K562 (cell line): ENCODE data around the gene C20orf141. TPM values are rescaled to one million over a fixed set of nuclear protein-coding genes. Genes with fewer than 3 reads are reported as not detected.

ENCODE experiments used
- ATAC-seq: fragments of 200-7000 bp; cut with Tn5 transposase; 3 replicates; pipeline ENCODE4 v1.9.1; 2020; ENCODE audit warnings: moderate library complexity
- BruUV-seq: library from RNA; stranded (reverse); fragments of 400-500 nt; replicated peaks from 2 replicates; lab custom pipeline; 2021; lab: Mats Ljungman, UMichigan
- CTCF ChIA-PET: fragments of 300-600 bp; formaldehyde crosslinking; extraction: SDS; loops from one replicate; lab custom pipeline; 2021; ENCODE audit warnings: low intra/inter-chr PET ratio; lab: Yijun Ruan, JAX
- POLR2A ChIA-PET: fragments of 300-600, 350-650 bp; sonication (Branson Sonifier 250); formaldehyde crosslinking; extraction: SDS; loops from one replicate; lab custom pipeline; 2021; ENCODE audit warnings: antibody characterized with exemption, inconsistent platforms; lab: Yijun Ruan, JAX
- DNase-seq, 4 experiments: peaks; one replicate each; pipeline versions ENCODE4 v3.0.0 to v3.0.0-alpha.2; 2011 to 2018; ENCODE audit warnings: low spot score in 3 of 4, mixed read lengths in 3 of 4; ENCODE audit errors: extremely low read depth in 1 of 4
- FAIRE-seq: peaks from 2 replicates; lab custom pipeline; 2011; peaks lifted over from hg19 to GRCh38; lab: Jason Lieb, UNC
- H2AFZ ChIP-seq: 2 replicates; pipeline ENCODE4 v1.6.0; 2011; ENCODE audit warnings: low read depth, low read length, control low read depth, inconsistent platforms
- H3K27ac ChIP-seq: fragments of 200-600 bp; 3 replicates; pipeline ENCODE4 v1.8.0; 2011; ENCODE audit warnings: low read depth, mild to moderate bottlenecking, control low read depth, inconsistent platforms, low read length, moderate library complexity, mixed read lengths; ENCODE audit errors: extremely low read depth
- H3K27me3 ChIP-seq, 2 experiments: fragments of 300-600 bp in 1 of 2; 2 replicates in 1 of 2; 3 replicates in 1 of 2; pipeline versions ENCODE4 v1.6.0 to v1.8.0; 2011; ENCODE audit warnings: inconsistent platforms in 2 of 2, low read length in 2 of 2, mild to moderate bottlenecking in 1 of 2, mixed read lengths in 1 of 2, moderate library complexity in 1 of 2; ENCODE audit not compliant: control insufficient read depth in 2 of 2, insufficient read depth in 2 of 2
- H3K36me3 ChIP-seq: fragments of 300-600 bp; 3 replicates; pipeline ENCODE4 v1.8.0; 2011; ENCODE audit warnings: mild to moderate bottlenecking, low read length, inconsistent platforms; ENCODE audit not compliant: control insufficient read depth, insufficient read depth
- H3K4me1 ChIP-seq, 2 experiments: fragments of 200-600 bp in 1 of 2; replicated peaks in 1 of 2; 2 replicates in 1 of 2; 3 replicates in 1 of 2; pipeline versions ENCODE4 v1.5.1 to v1.8.0; 2011; ENCODE audit warnings: inconsistent platforms in 2 of 2, low read length in 2 of 2, mild to moderate bottlenecking in 1 of 2, mixed read lengths in 1 of 2, moderate library complexity in 1 of 2; ENCODE audit not compliant: control insufficient read depth in 2 of 2, insufficient read depth in 2 of 2
- H3K4me2 ChIP-seq: 2 replicates; pipeline ENCODE4 v1.6.1; 2011; ENCODE audit warnings: low read length, control low read depth, inconsistent platforms, mixed read lengths; ENCODE audit not compliant: insufficient read depth
- H3K4me3 ChIP-seq: fragments of 200-600 bp; sonication (generic), shearing (Covaris generic); 2 replicates; pipeline ENCODE4 v1.5.1; 2016; ENCODE audit warnings: control low read depth, inconsistent platforms
- H3K79me2 ChIP-seq: fragments of 200-600 bp; 3 replicates; pipeline ENCODE4 v1.8.0; 2011; ENCODE audit warnings: low read length, inconsistent platforms; ENCODE audit not compliant: control insufficient read depth, insufficient read depth
- H3K9ac ChIP-seq, 2 experiments: 2 replicates each; pipeline versions ENCODE4 v1.6.0 to v1.6.1; 2011; ENCODE audit warnings: low read depth in 2 of 2, low read length in 2 of 2, control low read depth in 1 of 2, inconsistent platforms in 1 of 2, mild to moderate bottlenecking in 1 of 2, mixed read lengths in 1 of 2; ENCODE audit not compliant: insufficient read depth in 1 of 2
- H3K9me1 ChIP-seq: one replicate; pipeline ENCODE4 v1.6.0; 2011; ENCODE audit warnings: inconsistent platforms, mild to moderate bottlenecking, low read length, moderate library complexity; ENCODE audit not compliant: control insufficient read depth, insufficient read depth
- H3K9me3 ChIP-seq: replicated peaks from 2 replicates; pipeline ENCODE4 v1.5.1; 2011; ENCODE audit warnings: low read depth, low read length, inconsistent platforms; ENCODE audit not compliant: control insufficient read depth, insufficient read depth
- H4K20me1 ChIP-seq: replicated peaks from 2 replicates; pipeline ENCODE4 v1.6.1; 2011; ENCODE audit warnings: low read length, inconsistent platforms, mixed read lengths; ENCODE audit not compliant: control insufficient read depth, insufficient read depth
- NCOA4 ChIP-seq: fragments of 450-650 bp; IDR thresholded peaks from 2 replicates; pipeline ENCODE4 v1.6.1; 2018; ENCODE audit warnings: mild to moderate bottlenecking; ENCODE audit not compliant: partially characterized antibody
- RCOR1 ChIP-seq, 2 experiments: IDR thresholded peaks; 2 replicates each; pipeline ENCODE4 v1.6.1; 2012; ENCODE audit warnings: low read depth in 2 of 2, low read length in 2 of 2, borderline replicate concordance in 1 of 2, improper control_type of control experiment in 1 of 2
- SREBF1 ChIP-seq: fragments of 150-350 bp; IDR thresholded peaks from 2 replicates; pipeline ENCODE4 v1.6.1; 2014; ENCODE audit warnings: antibody characterized with exemption, low read depth, low read length, borderline replicate concordance
- ZFP30 ChIP-seq: fragments of 250-450 bp; sonication (Bioruptor Pico); IDR thresholded peaks from 2 replicates; pipeline ENCODE4 v1.8.0; 2022; ENCODE audit warnings: moderate library complexity, mild to moderate bottlenecking, inconsistent platforms, borderline replicate concordance
- ZFPM2 ChIP-seq: fragments of 250-450 bp; sonication (Bioruptor Pico); IDR thresholded peaks from 2 replicates; pipeline ENCODE4 v1.5.1; 2022; ENCODE audit warnings: mild to moderate bottlenecking
- ZKSCAN1 ChIP-seq: fragments of 150-350 bp; IDR thresholded peaks from 2 replicates; pipeline ENCODE4 v1.6.1; 2016; ENCODE audit warnings: low read depth, low read length
- WGBS: fragments of 100-300 bp; shearing (Covaris generic); methylation state at CpG from one replicate; pipeline ENCODE4 v1.1.6; 2016; ENCODE audit warnings: low coverage, mixed read lengths; ENCODE audit not compliant: insufficient coverage; ENCODE audit errors: missing lambda C conversion rate; 5-methylcytosine and 5-hydroxymethylcytosine counted together
- in situ Hi-C: fragments of 300-500 bp; cut with MboI; formaldehyde crosslinking; loops from 4 replicates; pipeline ENCODE4 v1.15.0; 2018; ENCODE audit warnings: inconsistent platforms, mixed read lengths
- intact Hi-C: fragments of 100-400 bp; cut with micrococcal nuclease; formaldehyde crosslinking; loops from 2 replicates; pipeline ENCODE4 v1.14.2; 2022
- polyA plus RNA-seq, 8 experiments: library from polyadenylated mRNA; depleted of rRNA in 4 of 8; stranded (reverse) in 5 of 8; unstranded in 3 of 8; fragments of >200 nt; fragmentation: Nextera tagmentation in 2 of 8; fragmentation: Illumina TruSeq in 1 of 8; extraction: Ambion mirVana in 2 of 8; extraction: Trizol in 1 of 8; gene quantifications; 2 replicates each; pipeline versions ENCODE4 v1.2.1 to v1.2.3, GENCODE V29; 2011 to 2014; ENCODE audit warnings: inconsistent platforms in 1 of 8, missing spikeins in 1 of 8
- total RNA-seq, 7 experiments: library from RNA; depleted of rRNA in 6 of 7; stranded (reverse); fragments of >200 nt in 6 of 7; fragmentation: Illumina TruSeq in 2 of 7; extraction: Trizol in 2 of 7; gene quantifications; 2 replicates each; pipeline versions ENCODE4 v1.2.1 to v1.2.3, GENCODE V29; 2011 to 2021; ENCODE audit warnings: low replicate concordance in 1 of 7
- TF ChIP-seq, protein P1 (sequence below): sonication (generic); formaldehyde crosslinking; IDR thresholded peaks from 2 replicates; pipeline ENCODE4 v1.8.0; 2022; ENCODE audit warnings: mild to moderate bottlenecking, missing genetic modification reagents, borderline replicate concordance
- TF ChIP-seq, protein P2 (sequence below), 2 experiments: IDR thresholded peaks in 1 of 2; conservative IDR thresholded peaks in 1 of 2; 2 replicates each; pipeline ENCODE4 v1.6.1; 2016; ENCODE audit warnings: low read depth in 2 of 2, mild to moderate bottlenecking in 1 of 2, missing compliant biosample characterization in 1 of 2, missing genetic modification characterization in 1 of 2, moderate library complexity in 1 of 2
- TF ChIP-seq, protein P3 (sequence below): sonication (generic); formaldehyde crosslinking; IDR thresholded peaks from 2 replicates; pipeline ENCODE4 v1.8.0; 2022; ENCODE audit warnings: mild to moderate bottlenecking, missing genetic modification reagents

Gene C20orf141
- total and polyA plus RNA-seq, 9 of the 15 experiments (the other 6 are each of a cell fraction or from before 2014, with no cell fraction given) = not detected

DNA sequence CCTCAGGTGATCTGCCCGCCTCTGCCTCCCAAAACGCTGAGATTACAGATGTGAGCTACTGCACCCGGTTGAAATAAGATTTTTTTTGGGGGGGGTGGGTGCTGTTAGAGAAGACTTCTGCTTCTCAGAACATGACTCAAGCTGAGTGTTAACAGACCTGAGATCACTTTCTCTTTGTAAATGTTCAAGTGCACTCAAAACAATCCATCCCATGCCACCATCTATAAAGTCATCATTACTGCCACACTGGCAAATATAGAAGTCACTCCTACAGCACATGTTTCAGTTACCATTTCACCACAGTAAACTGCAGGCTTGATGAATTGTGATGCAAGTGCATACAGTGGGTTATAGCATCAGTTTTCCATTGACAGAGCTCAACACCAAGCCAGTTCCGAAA lies 34.7 kb downstream of the C20orf141 start:
- H3K36me3 ChIP-seq = no peaks in the 10 kb centered on the region
- H3K27ac ChIP-seq = no peak overlapping the region
- H3K9me1 ChIP-seq = no peaks in the 10 kb centered on the region
- no peak overlapping the region for H2AFZ ChIP-seq
- 67% methylated on average over 3 of the region's 4 CpGs for WGBS
- no TSS peak for BruUV-seq
- no peak for DNase-seq
- no peak overlapping the region for H3K4me2 ChIP-seq
- no peak for TF ChIP-seq ZFPM2 (CRISPR knock-in tag)
- TF ChIP-seq SREBF1 = no peak
- TF ChIP-seq NCOA4 = no peak
- TF ChIP-seq, protein P1, sequence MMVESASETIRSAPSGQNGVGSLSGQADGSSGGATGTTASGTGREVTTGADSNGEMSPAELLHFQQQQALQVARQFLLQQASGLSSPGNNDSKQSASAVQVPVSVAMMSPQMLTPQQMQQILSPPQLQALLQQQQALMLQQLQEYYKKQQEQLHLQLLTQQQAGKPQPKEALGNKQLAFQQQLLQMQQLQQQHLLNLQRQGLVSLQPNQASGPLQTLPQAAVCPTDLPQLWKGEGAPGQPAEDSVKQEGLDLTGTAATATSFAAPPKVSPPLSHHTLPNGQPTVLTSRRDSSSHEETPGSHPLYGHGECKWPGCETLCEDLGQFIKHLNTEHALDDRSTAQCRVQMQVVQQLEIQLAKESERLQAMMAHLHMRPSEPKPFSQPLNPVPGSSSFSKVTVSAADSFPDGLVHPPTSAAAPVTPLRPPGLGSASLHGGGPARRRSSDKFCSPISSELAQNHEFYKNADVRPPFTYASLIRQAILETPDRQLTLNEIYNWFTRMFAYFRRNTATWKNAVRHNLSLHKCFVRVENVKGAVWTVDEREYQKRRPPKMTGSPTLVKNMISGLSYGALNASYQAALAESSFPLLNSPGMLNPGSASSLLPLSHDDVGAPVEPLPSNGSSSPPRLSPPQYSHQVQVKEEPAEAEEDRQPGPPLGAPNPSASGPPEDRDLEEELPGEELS (CRISPR knock-in tag) = no peak
- TF ChIP-seq ZKSCAN1 = no peak
- TF ChIP-seq, protein P2, sequence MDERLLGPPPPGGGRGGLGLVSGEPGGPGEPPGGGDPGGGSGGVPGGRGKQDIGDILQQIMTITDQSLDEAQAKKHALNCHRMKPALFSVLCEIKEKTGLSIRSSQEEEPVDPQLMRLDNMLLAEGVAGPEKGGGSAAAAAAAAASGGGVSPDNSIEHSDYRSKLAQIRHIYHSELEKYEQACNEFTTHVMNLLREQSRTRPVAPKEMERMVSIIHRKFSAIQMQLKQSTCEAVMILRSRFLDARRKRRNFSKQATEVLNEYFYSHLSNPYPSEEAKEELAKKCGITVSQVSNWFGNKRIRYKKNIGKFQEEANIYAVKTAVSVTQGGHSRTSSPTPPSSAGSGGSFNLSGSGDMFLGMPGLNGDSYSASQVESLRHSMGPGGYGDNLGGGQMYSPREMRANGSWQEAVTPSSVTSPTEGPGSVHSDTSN (CRISPR knock-in tag; IDR thresholded peaks at IDR 0.05; ENCODE audit: low read depth) = no peak
- TF ChIP-seq, protein P2 (tag; conservative IDR thresholded peaks at IDR 0.05; ENCODE audit: low read depth) = no peak
- TF ChIP-seq, protein P3, sequence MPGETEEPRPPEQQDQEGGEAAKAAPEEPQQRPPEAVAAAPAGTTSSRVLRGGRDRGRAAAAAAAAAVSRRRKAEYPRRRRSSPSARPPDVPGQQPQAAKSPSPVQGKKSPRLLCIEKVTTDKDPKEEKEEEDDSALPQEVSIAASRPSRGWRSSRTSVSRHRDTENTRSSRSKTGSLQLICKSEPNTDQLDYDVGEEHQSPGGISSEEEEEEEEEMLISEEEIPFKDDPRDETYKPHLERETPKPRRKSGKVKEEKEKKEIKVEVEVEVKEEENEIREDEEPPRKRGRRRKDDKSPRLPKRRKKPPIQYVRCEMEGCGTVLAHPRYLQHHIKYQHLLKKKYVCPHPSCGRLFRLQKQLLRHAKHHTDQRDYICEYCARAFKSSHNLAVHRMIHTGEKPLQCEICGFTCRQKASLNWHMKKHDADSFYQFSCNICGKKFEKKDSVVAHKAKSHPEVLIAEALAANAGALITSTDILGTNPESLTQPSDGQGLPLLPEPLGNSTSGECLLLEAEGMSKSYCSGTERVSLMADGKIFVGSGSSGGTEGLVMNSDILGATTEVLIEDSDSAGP (CRISPR knock-in tag) = no peak
- TF ChIP-seq ZFP30 (CRISPR knock-in tag) = no peak
- TF ChIP-seq RCOR1 (IDR thresholded peaks at IDR 0.05; ENCODE audit: borderline replicate concordance in 1 of 2, low read depth in 2 of 2, low read length in 2 of 2) = no peak
- POLR2A ChIA-PET = no interaction called here
- no peak for ATAC-seq
- in situ Hi-C loops = loop anchor here (5.0 kb wide), 1 partner anchor 92 kb away; no protein-coding TSS in a partner anchor
- H3K27me3 ChIP-seq = no peaks in the 10 kb centered on the region
- no peak overlapping the region for H3K4me3 ChIP-seq
- H3K79me2 ChIP-seq = no peaks in the 10 kb centered on the region
- H3K9me3 ChIP-seq = no peaks in the 10 kb centered on the region
- peaks cover 2 to 3% of the 10 kb centered on the region in 2 experiments; a peak in 2 of 5 replicates for H3K4me1 ChIP-seq
- H3K9ac ChIP-seq = no peak overlapping the region
- no peaks in the 10 kb centered on the region for H4K20me1 ChIP-seq
- intact Hi-C loops = no loop called here
- FAIRE-seq = no peak
- CTCF ChIA-PET = no interaction called here
